Activated CD8-positive, alpha-beta T cell treated with anti-CD3 and anti-CD28 coated beads, Interleukin-2, amount 10 ng/mL, durations not matched to agents 7 days and 5 days (primary cell): ENCODE results near the gene UBL3. TPM values are rescaled to one million over a fixed set of nuclear protein-coding genes. Genes with fewer than 3 reads are reported as not detected.

Experiments used
- ATAC-seq: fragments of 150-1000 bp; cut with Tn5 transposase; one replicate; pipeline ENCODE4 v1.10.0; 2021; ENCODE audit warnings: moderate library complexity
- CTCF ChIA-PET: fragments of 350-600 bp; sonication (Branson Sonifier 250); formaldehyde crosslinking; loops from one replicate; lab custom pipeline; 2021; ENCODE audit warnings: antibody characterized with exemption; lab: Charles Lee
- POLR2A ChIA-PET: fragments of 350-600 bp; sonication (Branson Sonifier 250); formaldehyde crosslinking; loops from one replicate; lab custom pipeline; 2021; ENCODE audit warnings: antibody characterized with exemption; lab: Charles Lee
- DNase-seq: peaks from one replicate; pipeline ENCODE4 v3.0.0-alpha.2; 2020
- H3K27ac Mint-ChIP-seq: one replicate; pipeline ENCODE4 v1.8.0; 2021; ENCODE audit warnings: mild to moderate bottlenecking, mixed read lengths
- H3K27me3 Mint-ChIP-seq: one replicate; pipeline ENCODE4 v1.8.0; 2021; ENCODE audit warnings: low read depth, mixed read lengths
- H3K36me3 Mint-ChIP-seq: one replicate; pipeline ENCODE4 v1.8.0; 2021; ENCODE audit warnings: low read depth, mixed read lengths
- H3K4me1 Mint-ChIP-seq: one replicate; pipeline ENCODE4 v1.8.0; 2021; ENCODE audit warnings: low read depth, mixed read lengths
- H3K4me3 Mint-ChIP-seq: one replicate; pipeline ENCODE4 v1.8.0; 2021; ENCODE audit warnings: mild to moderate bottlenecking, mixed read lengths
- H3K9me3 Mint-ChIP-seq: one replicate; pipeline ENCODE4 v1.8.0; 2022; ENCODE audit warnings: mixed read lengths; ENCODE audit not compliant: insufficient read depth
- total RNA-seq, 2 experiments: library from RNA; stranded (reverse); gene quantifications; one replicate each; pipeline ENCODE4 v1.2.3, GENCODE V29; 2021

Gene UBL3
- total RNA-seq, 2 experiments from 2014 or later: 7.3 to 8.4 TPM

DNA sequence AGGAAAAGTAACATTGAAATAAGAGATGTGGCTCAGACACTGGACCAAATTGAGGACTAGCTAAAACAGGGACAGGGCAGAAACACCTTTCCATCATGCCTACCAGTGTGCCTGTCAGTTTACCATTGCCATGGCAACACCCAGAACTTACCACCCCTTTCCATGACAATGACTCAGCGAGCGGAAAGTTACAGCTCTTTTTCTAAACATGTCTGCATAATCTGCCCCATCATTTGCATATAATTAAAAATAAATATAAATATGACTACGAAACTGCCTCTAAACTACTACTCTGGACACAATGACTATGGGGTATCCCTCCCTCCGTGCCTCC, 96.0 kb downstream of the UBL3 start:
- peaks cover 5% of the 10 kb centered on the region for H3K27me3 Mint-ChIP-seq
- no peak overlapping the region for H3K4me3 Mint-ChIP-seq
- H3K4me1 Mint-ChIP-seq: peaks cover 11% of the 10 kb centered on the region
- DNase-seq (no peak), ATAC-seq (no peak)
- ChIA-PET CTCF (interaction anchor here (0.6 kb wide), 1 partner anchor 279 kb away, joined by 3 read pairs; no protein-coding TSS in a partner anchor), POLR2A (no interaction called here)
- no peak overlapping the region for H3K27ac Mint-ChIP-seq
- H3K9me3 Mint-ChIP-seq: no peaks in the 10 kb centered on the region
- H3K36me3 Mint-ChIP-seq: no peaks in the 10 kb centered on the region

- DNase-seq (no peak), ATAC-seq (no peak)
- POLR2A ChIA-PET: no interaction called here
- Mint-ChIP-seq H3K36me3 (no peaks in the 10 kb centered on the region), H3K4me3 (no peak overlapping the region), H3K4me1 (peaks cover 5% of the 10 kb centered on the region), H3K27ac (no peak overlapping the region), H3K27me3 (peaks cover 5% of the 10 kb centered on the region), H3K9me3 (no peaks in the 10 kb centered on the region)
- CTCF ChIA-PET: interaction anchor here (0.6 kb wide), 1 partner anchor 280 kb away, joined by 3 read pairs; no protein-coding TSS in a partner anchor
These were observed 96.6 kb downstream of the UBL3 start for GRCh38 chr13:29753618-29754472.

GRCh38 chr13:29752175-29752574, 98.2 kb downstream of the UBL3 start:
- ChIA-PET POLR2A (no interaction called here), CTCF (no interaction called here)
- no peak overlapping the region for H3K4me3 Mint-ChIP-seq

DNA sequence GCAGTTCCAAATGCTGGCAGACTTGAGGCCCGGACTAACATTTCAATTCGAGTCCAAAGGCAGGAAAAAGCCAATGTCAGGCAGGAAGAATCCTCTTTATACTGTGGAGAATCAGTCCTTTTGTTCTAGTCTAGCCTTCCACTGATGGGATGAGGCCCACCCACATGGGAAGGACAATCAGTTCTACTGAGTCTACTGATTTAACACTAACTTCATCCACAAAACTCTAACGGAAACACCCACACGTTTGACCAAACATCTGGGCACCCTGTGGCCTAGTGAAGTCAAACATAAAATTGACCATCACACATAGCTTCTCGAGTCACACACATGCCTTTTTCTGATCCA, 100.3 kb downstream of the UBL3 start:
- Mint-ChIP-seq H3K4me3 (no peak overlapping the region), H3K4me1 (no peaks in the 10 kb centered on the region), H3K27ac (no peak overlapping the region), H3K27me3 (peaks cover 12% of the 10 kb centered on the region), H3K9me3 (no peaks in the 10 kb centered on the region), H3K36me3 (no peaks in the 10 kb centered on the region)
- DNase-seq (no peak), ATAC-seq (no peak)
- POLR2A ChIA-PET: no interaction called here
- CTCF ChIA-PET: interaction anchor here (1.1 kb wide), 1 partner anchor 19 kb away, joined by 3 read pairs; no protein-coding TSS in a partner anchor

More at GRCh38 chr13:29752175-29752574, 98.2 kb downstream of the UBL3 start:
- H3K27ac Mint-ChIP-seq: no peak overlapping the region
- peaks cover 5% of the 10 kb centered on the region for H3K27me3 Mint-ChIP-seq
- DNase-seq: no peak
- H3K4me1 Mint-ChIP-seq: no peaks in the 10 kb centered on the region
- no peaks in the 10 kb centered on the region for H3K9me3 Mint-ChIP-seq
- H3K36me3 Mint-ChIP-seq: no peaks in the 10 kb centered on the region
- ATAC-seq: no peak

DNA sequence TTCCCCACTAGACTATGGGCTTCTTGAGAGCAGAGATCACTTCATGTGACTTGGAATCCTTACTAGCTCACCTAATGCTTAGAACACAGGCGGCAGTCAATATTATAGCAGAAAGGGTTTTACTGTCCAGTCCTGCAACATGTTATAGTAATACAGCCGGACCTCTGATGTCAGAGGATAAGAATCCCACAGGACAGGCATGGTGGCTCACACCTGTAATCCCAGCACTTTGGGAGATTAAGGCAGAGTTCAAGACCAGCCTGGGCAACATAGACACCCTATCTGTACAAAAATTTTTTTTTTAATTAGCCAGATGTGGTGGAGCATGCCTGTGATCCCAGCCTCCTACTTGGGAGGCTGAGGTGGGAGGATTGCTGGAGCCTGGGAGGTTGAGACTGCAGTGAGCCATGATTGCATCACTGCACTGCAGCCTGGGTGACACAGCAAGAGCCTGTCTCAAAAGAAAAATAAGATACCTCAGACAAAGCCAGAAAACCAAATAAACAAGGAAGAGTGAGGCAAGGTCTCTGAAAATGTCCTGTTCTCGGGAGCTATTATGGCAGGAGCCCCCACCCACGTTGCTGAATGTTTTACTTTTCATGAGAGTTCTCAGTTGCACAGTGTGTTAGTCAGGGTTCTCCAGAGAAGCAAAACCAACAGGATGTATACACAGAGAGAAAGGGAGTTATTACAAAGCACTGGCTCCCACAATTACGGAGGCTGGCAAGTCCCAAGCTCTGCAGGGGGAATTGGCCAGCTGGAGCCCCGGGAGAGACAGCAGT, 100.8 kb downstream of the UBL3 start:
- H3K9me3 Mint-ChIP-seq: no peaks in the 10 kb centered on the region
- no peak for DNase-seq
- POLR2A ChIA-PET: no interaction called here
- H3K4me1 Mint-ChIP-seq: no peaks in the 10 kb centered on the region
- H3K27ac Mint-ChIP-seq: no peak overlapping the region
- H3K36me3 Mint-ChIP-seq: no peaks in the 10 kb centered on the region
- CTCF ChIA-PET: interaction anchor here (1.1 kb wide), 1 partner anchor 19 kb away, joined by 3 read pairs; no protein-coding TSS in a partner anchor
- H3K4me3 Mint-ChIP-seq: no peak overlapping the region
- H3K27me3 Mint-ChIP-seq: peaks cover 15% of the 10 kb centered on the region
- ATAC-seq: no peak

DNA sequence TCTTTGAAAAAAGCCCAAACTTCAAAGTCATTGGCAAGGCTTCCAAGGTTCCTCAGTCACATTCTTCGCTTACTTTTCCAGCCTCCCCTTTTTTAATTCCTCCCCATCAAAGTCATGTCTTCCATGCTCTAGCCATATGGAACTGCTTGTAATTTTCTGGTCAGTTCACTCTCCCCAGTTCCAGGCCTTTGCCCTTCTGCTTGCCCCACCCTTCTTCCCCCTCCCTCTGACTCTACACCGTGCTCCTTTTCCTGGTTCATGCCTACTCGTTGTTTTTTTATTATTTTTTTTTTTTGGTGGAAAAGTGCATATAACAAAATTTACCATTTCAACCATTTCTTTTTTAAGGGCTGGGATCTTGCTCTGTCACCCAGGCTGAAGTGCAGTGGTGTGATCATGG, 102.3 kb downstream of the UBL3 start:
- H3K27me3 Mint-ChIP-seq: peaks cover 20% of the 10 kb centered on the region
- ChIA-PET POLR2A (no interaction called here), CTCF (no interaction called here)
- no peak overlapping the region for H3K4me3 Mint-ChIP-seq
- no peak for DNase-seq
- H3K27ac Mint-ChIP-seq: no peak overlapping the region
- H3K36me3 Mint-ChIP-seq: no peaks in the 10 kb centered on the region
- no peaks in the 10 kb centered on the region for H3K4me1 Mint-ChIP-seq
- ATAC-seq: no peak
- no peaks in the 10 kb centered on the region for H3K9me3 Mint-ChIP-seq

- H3K4me3 Mint-ChIP-seq: no peak overlapping the region
- no peak overlapping the region for H3K27ac Mint-ChIP-seq
- H3K36me3 Mint-ChIP-seq: no peaks in the 10 kb centered on the region
- ATAC-seq (no peak), DNase-seq (no peak)
- H3K9me3 Mint-ChIP-seq: no peaks in the 10 kb centered on the region
- ChIA-PET POLR2A (no interaction called here), CTCF (interaction anchor here (1.1 kb wide), 1 partner anchor 22 kb away, joined by 3 read pairs; no protein-coding TSS in a partner anchor)
- no peaks in the 10 kb centered on the region for H3K4me1 Mint-ChIP-seq
- peaks cover 15% of the 10 kb centered on the region for H3K27me3 Mint-ChIP-seq
These were observed 104.2 kb downstream of the UBL3 start for GRCh38 chr13:29746148-29746677.

- no peaks in the 10 kb centered on the region for H3K9me3 Mint-ChIP-seq
- ChIA-PET POLR2A (no interaction called here), CTCF (interaction anchor here (1.1 kb wide), 1 partner anchor 23 kb away, joined by 3 read pairs; no protein-coding TSS in a partner anchor)
- H3K27me3 Mint-ChIP-seq: peaks cover 15% of the 10 kb centered on the region
- DNase-seq: no peak
- H3K4me3 Mint-ChIP-seq: no peak overlapping the region
- H3K4me1 Mint-ChIP-seq: no peaks in the 10 kb centered on the region
- no peak for ATAC-seq
- no peaks in the 10 kb centered on the region for H3K36me3 Mint-ChIP-seq
- H3K27ac Mint-ChIP-seq: no peak overlapping the region
These were observed 104.7 kb downstream of the UBL3 start for GRCh38 chr13:29745704-29746103.

DNA sequence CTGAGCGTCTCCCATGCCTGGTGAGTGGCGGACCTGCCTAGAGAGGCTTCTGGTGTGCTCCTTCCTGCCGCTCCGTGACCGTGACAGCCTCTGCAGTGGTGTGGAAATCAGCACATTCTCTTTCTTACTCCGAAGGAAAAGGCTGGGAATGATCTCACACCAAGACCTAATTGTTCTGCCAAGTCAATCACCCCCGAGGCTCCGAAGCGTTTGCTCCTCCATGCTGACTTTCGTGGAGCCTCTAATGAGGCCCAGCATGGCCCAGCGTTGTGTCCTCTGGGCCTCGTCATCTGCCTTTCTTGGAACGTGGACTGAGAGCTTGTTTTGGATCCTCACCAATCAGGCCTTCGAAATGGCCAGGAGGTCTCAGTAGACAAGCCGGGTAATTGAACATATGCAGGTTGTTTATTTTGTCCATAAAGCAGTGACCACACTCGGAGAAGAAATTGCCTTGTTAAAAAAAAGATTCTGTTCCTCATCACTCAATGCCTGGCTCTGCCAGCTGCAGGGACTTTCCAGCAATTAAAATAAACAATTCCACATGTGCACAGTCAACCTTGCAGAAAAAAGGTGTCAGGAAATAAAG, 107.1 kb downstream of the UBL3 start:
- Mint-ChIP-seq H3K27me3 (peaks cover 15% of the 10 kb centered on the region), H3K9me3 (no peaks in the 10 kb centered on the region), H3K4me3 (no peak overlapping the region), H3K36me3 (no peaks in the 10 kb centered on the region), H3K27ac (no peak overlapping the region), H3K4me1 (no peaks in the 10 kb centered on the region)
- POLR2A ChIA-PET: no interaction called here
- CTCF ChIA-PET: interaction anchor here (1.3 kb wide), 1 partner anchor 372 kb away, joined by 3 read pairs; no protein-coding TSS in a partner anchor
- no peak for ATAC-seq
- DNase-seq: no peak

GRCh38 chr13:29740961-29741360, 109.5 kb downstream of the UBL3 start:
- H3K36me3 Mint-ChIP-seq: no peaks in the 10 kb centered on the region
- CTCF ChIA-PET: no interaction called here
- H3K9me3 Mint-ChIP-seq: no peaks in the 10 kb centered on the region
- H3K4me3 Mint-ChIP-seq: no peak overlapping the region
- H3K27ac Mint-ChIP-seq: no peak overlapping the region
- ATAC-seq (no peak), DNase-seq (no peak)
- H3K27me3 Mint-ChIP-seq: peaks cover 14% of the 10 kb centered on the region
- POLR2A ChIA-PET: no interaction called here
- H3K4me1 Mint-ChIP-seq: no peaks in the 10 kb centered on the region

DNA sequence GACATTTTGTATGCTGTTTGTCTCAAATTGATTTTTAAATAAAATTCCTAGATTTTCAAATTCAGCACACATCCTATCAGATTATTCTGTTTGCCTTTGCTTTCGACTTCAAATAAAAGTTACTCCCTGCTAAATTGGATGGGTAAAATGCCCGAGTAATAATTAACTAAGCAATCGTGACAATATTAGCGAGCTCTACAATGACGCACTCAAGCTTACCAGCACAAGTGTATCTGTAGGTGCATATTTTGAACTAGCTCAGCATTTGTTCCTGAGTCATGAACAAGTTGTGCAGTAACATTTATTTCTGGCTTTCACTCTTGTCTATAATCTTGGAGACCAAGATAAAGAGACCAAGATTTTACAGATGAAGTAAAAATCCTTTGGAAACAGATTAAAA, 113.4 kb downstream of the UBL3 start:
- H3K27ac Mint-ChIP-seq: no peak overlapping the region
- H3K36me3 Mint-ChIP-seq: no peaks in the 10 kb centered on the region
- no peak overlapping the region for H3K4me3 Mint-ChIP-seq
- no peaks in the 10 kb centered on the region for H3K9me3 Mint-ChIP-seq
- ATAC-seq (no peak), DNase-seq (no peak)
- ChIA-PET CTCF (no interaction called here), POLR2A (interaction anchor here (0.6 kb wide), 1 partner anchor 598 kb away, joined by 4 read pairs; no protein-coding TSS in a partner anchor)
- H3K27me3 Mint-ChIP-seq: peaks cover 17% of the 10 kb centered on the region
- H3K4me1 Mint-ChIP-seq: peaks cover 9% of the 10 kb centered on the region
